Muscle of leg (tissue), 11 donors: ENCODE data around the gene ITIH5. TPM values are rescaled to one million over a fixed set of nuclear protein-coding genes. Genes with fewer than 3 reads are reported as not detected.

Experiments used
- DNase-seq: peaks from one replicate; pipeline ENCODE4 v3.0.0; 2013
- H3K27ac ChIP-seq: one replicate; pipeline ENCODE4 v1.5.1; 2013; ENCODE audit warnings: mild to moderate bottlenecking, low read length, control low read depth
- H3K27me3 ChIP-seq: one replicate; pipeline ENCODE4 v1.6.1; 2013; ENCODE audit warnings: low read length; ENCODE audit not compliant: control insufficient read depth, insufficient read depth
- H3K36me3 ChIP-seq: one replicate; pipeline ENCODE4 v1.6.1; 2013; ENCODE audit warnings: low read length; ENCODE audit not compliant: control insufficient read depth, insufficient read depth
- H3K4me1 ChIP-seq: one replicate; pipeline ENCODE4 v1.6.1; 2013; ENCODE audit warnings: low read length; ENCODE audit not compliant: control insufficient read depth, insufficient read depth
- H3K4me3 ChIP-seq: one replicate; pipeline ENCODE4 v1.5.1; 2013; ENCODE audit warnings: low read length, control low read depth
- H3K9me3 ChIP-seq: replicated peaks from 2 replicates; pipeline ENCODE4 v1.6.1; 2013; ENCODE audit warnings: low read depth, low read length; ENCODE audit not compliant: control insufficient read depth
- WGBS: methylation state at CpG from one replicate; pipeline ENCODE4 v1.1.5; 2013; ENCODE audit warnings: missing lambda C conversion rate; ENCODE audit not compliant: insufficient coverage; 5-methylcytosine and 5-hydroxymethylcytosine counted together
- polyA plus RNA-seq, 8 donors: library from polyadenylated mRNA; unstranded; fragments of 120-200 nt; gene quantifications; one replicate each; pipeline versions ENCODE4 v1.2.1 to v1.2.3, GENCODE V29; 2013; ENCODE audit warnings: inconsistent platforms in 1 of 8, low replicate concordance in 1 of 8; ENCODE audit not compliant: insufficient read length in 8 of 8, insufficient read depth in 1 of 8
- total RNA-seq: library from RNA; stranded (reverse); fragments of 120-200 nt; gene quantifications from one replicate; pipeline ENCODE4 v1.2.4, GENCODE V29; 2013

The ITIH5 gene
- total and polyA plus RNA-seq, 9 donors = 34.2 to 60.2 (median 48.7) TPM

- Histone ChIP-seq H3K27me3 (no peaks in the 10 kb centered on the region), H3K4me1 (peaks cover 39% of the 10 kb centered on the region), H3K9me3 (no peaks in the 10 kb centered on the region), H3K4me3 (no peak overlapping the region), H3K27ac (no peak overlapping the region), H3K36me3 (peaks cover 1% of the 10 kb centered on the region)
- no peak for DNase-seq
- no CpG with 5 or more reads among the region's 3 CpGs for WGBS
Measured at GRCh38 chr10:7559386-7559785, 107.4 kb downstream of the ITIH5 start.

- WGBS = 100% methylated on average over 3 of the region's 3 CpGs
- H3K36me3 ChIP-seq = no peaks in the 10 kb centered on the region
- no peak for DNase-seq
- no peaks in the 10 kb centered on the region for H3K27me3 ChIP-seq
- H3K9me3 ChIP-seq = no peaks in the 10 kb centered on the region
- H3K4me1 ChIP-seq = peaks cover 30% of the 10 kb centered on the region
- no peak overlapping the region for H3K27ac ChIP-seq
- no peak overlapping the region for H3K4me3 ChIP-seq
Measured at GRCh38 chr10:7558036-7558435, 108.7 kb downstream of the ITIH5 start.

GRCh38 chr10:7553531-7553930 is 113.2 kb downstream of the ITIH5 start:
- Histone ChIP-seq H3K27me3 (no peaks in the 10 kb centered on the region), H3K4me3 (no peak overlapping the region), H3K27ac (no peak overlapping the region), H3K36me3 (no peaks in the 10 kb centered on the region), H3K9me3 (no peaks in the 10 kb centered on the region), H3K4me1 (peaks cover 39% of the 10 kb centered on the region)
- WGBS = 91% methylated on average over 5 of the region's 10 CpGs
- no peak for DNase-seq

DNA sequence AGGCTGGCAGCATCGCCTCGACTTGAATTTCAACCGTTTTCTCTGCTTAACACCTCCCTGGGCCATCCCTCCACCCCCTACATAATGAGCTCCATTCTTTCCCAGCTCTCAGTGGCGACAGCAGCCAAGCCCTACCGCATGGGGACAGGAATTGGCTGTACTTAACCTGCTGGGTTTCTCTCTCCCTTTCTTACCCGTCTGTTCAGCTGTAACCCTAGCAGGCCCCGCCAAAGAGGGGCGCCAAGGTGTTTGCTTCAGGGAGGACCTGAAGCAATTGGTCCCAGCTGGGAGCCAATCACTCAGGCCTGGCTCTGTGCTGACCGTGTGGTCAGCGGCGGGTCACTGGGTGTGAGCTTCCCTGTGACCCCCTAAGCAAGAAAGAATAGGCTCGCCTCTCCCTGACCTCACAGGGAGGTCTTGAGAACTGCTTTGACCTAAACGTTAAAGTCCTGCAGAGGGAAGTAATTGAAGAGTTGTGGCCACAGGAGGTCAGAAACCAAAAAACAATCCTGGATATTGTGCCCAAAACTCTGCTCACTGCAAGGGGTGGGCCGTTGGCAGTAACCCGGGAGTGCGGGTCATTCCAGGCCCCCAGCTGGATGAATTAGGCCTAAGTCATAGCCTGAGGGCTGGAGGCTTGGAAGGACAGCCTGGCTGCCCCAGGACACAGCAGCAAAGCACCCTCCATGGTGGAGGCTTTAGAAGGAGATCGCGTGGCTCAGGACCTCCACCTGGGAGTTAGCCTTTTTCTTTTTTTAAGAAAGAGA is 114.6 kb downstream of the ITIH5 start:
- Histone ChIP-seq H3K27me3 (peaks cover 2% of the 10 kb centered on the region), H3K4me1 (peaks cover 52% of the 10 kb centered on the region), H3K4me3 (no peak overlapping the region), H3K9me3 (no peaks in the 10 kb centered on the region), H3K36me3 (no peaks in the 10 kb centered on the region), H3K27ac (peak overlapping the region; percentile 76)
- peak; percentile 82 for DNase-seq
- WGBS = 37% methylated on average over 12 of the region's 18 CpGs

- Histone ChIP-seq H3K4me3 (no peak overlapping the region), H3K27me3 (peaks cover 2% of the 10 kb centered on the region), H3K36me3 (no peaks in the 10 kb centered on the region), H3K4me1 (peaks cover 60% of the 10 kb centered on the region), H3K9me3 (no peaks in the 10 kb centered on the region), H3K27ac (peak overlapping the region; percentile 76)
- 78% methylated on average over 3 of the region's 6 CpGs for WGBS
- DNase-seq = no peak
Measured at GRCh38 chr10:7551289-7551688, 115.5 kb downstream of the ITIH5 start.

DNA sequence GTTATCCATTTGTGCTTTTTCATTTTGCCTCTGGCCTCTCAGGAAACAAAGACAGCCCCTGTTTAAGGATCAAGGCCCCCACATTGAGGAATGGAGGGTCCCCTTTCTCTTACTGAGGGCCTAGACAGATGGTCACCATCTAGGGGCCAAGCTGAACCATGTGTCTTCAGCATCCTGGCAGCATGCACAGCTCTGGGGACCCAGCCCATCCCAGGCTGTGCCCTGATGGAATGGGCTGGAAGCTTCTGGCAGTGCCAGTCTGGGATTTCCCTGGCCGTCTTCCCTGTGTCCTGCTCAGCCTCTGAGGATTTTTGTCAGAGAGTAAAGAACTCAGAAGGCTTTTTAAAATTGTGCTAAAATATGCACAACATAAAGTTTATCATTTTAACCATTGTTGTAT is 116.8 kb downstream of the ITIH5 start:
- peak overlapping the region; percentile 79 for H3K27ac ChIP-seq
- WGBS = no CpG with 5 or more reads among the region's 1 CpG
- no peaks in the 10 kb centered on the region for H3K36me3 ChIP-seq
- peaks cover 2% of the 10 kb centered on the region for H3K27me3 ChIP-seq
- peak; percentile 45 for DNase-seq
- H3K4me1 ChIP-seq = peaks cover 64% of the 10 kb centered on the region
- no peaks in the 10 kb centered on the region for H3K9me3 ChIP-seq
- no peak overlapping the region for H3K4me3 ChIP-seq

- H3K4me3 ChIP-seq = no peak overlapping the region
- H3K27ac ChIP-seq = peak overlapping the region; percentile 85
- no peaks in the 10 kb centered on the region for H3K36me3 ChIP-seq
- peaks cover 2% of the 10 kb centered on the region for H3K27me3 ChIP-seq
- H3K4me1 ChIP-seq = peaks cover 71% of the 10 kb centered on the region
- H3K9me3 ChIP-seq = no peaks in the 10 kb centered on the region
- 35% methylated on average over 5 of the region's 6 CpGs for WGBS
- peak; percentile 77 for DNase-seq
Measured at GRCh38 chr10:7547829-7548228, 118.9 kb downstream of the ITIH5 start.

GRCh38 chr10:7547206-7547605 is 119.6 kb downstream of the ITIH5 start:
- peak; percentile 96 for DNase-seq
- WGBS = 23% methylated on average over 2 of the region's 7 CpGs

DNA sequence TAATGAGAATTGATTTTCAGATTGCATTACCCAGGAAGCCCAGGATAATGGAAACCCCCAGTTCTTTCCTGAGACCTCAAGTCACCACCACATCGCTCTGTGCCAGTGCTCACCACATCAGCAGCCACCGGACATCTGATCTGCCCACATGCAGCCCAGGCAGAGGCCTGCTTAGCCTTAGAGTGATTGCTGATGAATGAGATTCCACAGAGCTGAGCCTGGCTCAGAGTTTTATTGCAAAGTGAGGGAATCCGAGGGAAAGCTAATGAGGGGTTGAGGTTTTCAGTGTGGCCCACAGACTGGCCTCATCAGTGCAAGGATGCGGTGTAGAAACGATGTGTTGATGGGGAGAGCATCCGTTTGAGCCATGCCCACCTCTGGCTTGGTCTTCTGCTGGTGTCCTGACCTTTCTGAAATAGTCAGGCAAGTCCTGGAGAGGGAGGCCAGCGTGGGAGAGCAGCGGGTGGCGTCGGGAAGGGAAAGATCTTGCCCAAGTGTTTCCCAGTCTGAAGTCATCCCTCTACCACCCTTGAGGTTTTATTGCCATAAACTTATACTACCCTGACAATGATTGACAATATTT is 120.3 kb downstream of the ITIH5 start:
- Histone ChIP-seq H3K27ac (peak overlapping the region; percentile 85), H3K36me3 (no peaks in the 10 kb centered on the region), H3K9me3 (no peaks in the 10 kb centered on the region), H3K4me3 (no peak overlapping the region), H3K27me3 (peaks cover 2% of the 10 kb centered on the region), H3K4me1 (peaks cover 63% of the 10 kb centered on the region)
- peak; percentile 55 for DNase-seq
- WGBS = 19% methylated on average over 5 of the region's 10 CpGs

More at GRCh38 chr10:7547206-7547605, 119.6 kb downstream of the ITIH5 start:
- Histone ChIP-seq H3K36me3 (no peaks in the 10 kb centered on the region), H3K4me1 (peaks cover 64% of the 10 kb centered on the region), H3K27me3 (peaks cover 2% of the 10 kb centered on the region), H3K9me3 (no peaks in the 10 kb centered on the region), H3K27ac (peak overlapping the region; percentile 85), H3K4me3 (no peak overlapping the region)

DNA sequence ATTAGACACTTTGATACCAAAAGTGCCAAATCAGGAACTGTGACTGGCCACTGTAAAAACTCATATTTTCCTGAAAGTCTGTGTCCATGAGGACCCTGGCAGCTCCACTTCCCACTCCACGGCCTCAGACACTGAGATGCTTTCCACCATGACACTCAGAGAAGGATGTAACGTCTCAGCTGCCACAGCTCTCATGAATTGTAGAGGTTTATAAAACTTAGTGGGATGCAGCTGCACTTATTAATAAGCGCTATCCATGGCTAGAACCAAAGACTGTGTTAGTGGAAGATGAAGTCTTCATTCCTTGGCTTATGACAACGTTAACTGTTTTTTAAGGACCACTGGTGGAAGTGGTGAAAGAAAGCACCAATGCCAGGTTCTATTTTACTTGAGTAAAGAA is 121.0 kb downstream of the ITIH5 start:
- peak overlapping the region; percentile 59 for H3K27ac ChIP-seq
- no peaks in the 10 kb centered on the region for H3K9me3 ChIP-seq
- H3K4me1 ChIP-seq = peaks cover 67% of the 10 kb centered on the region
- no peak overlapping the region for H3K4me3 ChIP-seq
- H3K27me3 ChIP-seq = peaks cover 2% of the 10 kb centered on the region
- no peaks in the 10 kb centered on the region for H3K36me3 ChIP-seq
- WGBS = 44% methylated on average over 2 of the region's 4 CpGs
- peak; percentile 63 for DNase-seq
